GDM1 (cell line): ENCODE measurements around the gene KLHL6.
A peak's percentile ranks its signal among the peaks of the same experiment; 100 is the strongest.
"Not testable (repeated sequence)": the region's sequence is repeated elsewhere in the genome, so short reads cannot be mapped to it uniquely, and the experiment has no call there.

Source experiments
- DNase-seq: peaks from one replicate; lab custom pipeline; 2025; lab: John Stamatoyannopoulos, UW

Gene KLHL6

GRCh38 chr3:183486472-183486871 is 69.0 kb downstream of the KLHL6 start:
- DNase-seq, result no peak

- DNase-seq, result no peak
Observed at GRCh38 chr3:183485585-183485984, 69.9 kb downstream of the KLHL6 start.

- DNase-seq, result no peak
Observed at GRCh38 chr3:183485093-183485492, 70.4 kb downstream of the KLHL6 start.

- no peak for DNase-seq
Observed at GRCh38 chr3:183484431-183485075, 71.0 kb downstream of the KLHL6 start.

- no peak for DNase-seq
Observed at GRCh38 chr3:183481582-183481981, 73.9 kb downstream of the KLHL6 start.

- DNase-seq, result no peak
Observed at GRCh38 chr3:183478501-183478900, 77.0 kb downstream of the KLHL6 start.

GRCh38 chr3:183477801-183478456 is 77.6 kb downstream of the KLHL6 start:
- no peak for DNase-seq

- DNase-seq, result not testable (repeated sequence)
Observed at GRCh38 chr3:183475764-183476162, 79.7 kb downstream of the KLHL6 start.

- DNase-seq, result peak; percentile 4
Observed at GRCh38 chr3:183475016-183475763, 80.3 kb downstream of the KLHL6 start.

GRCh38 chr3:183473969-183474368 is 81.5 kb downstream of the KLHL6 start:
- DNase-seq, result no peak

GRCh38 chr3:183472155-183472554 is 83.4 kb downstream of the KLHL6 start:
- no peak for DNase-seq

- DNase-seq, result no peak
Observed at GRCh38 chr3:183468424-183468823, 87.1 kb downstream of the KLHL6 start.

- no peak for DNase-seq
Observed at GRCh38 chr3:183466575-183466974, 88.9 kb downstream of the KLHL6 start.

GRCh38 chr3:183465710-183466109 is 89.8 kb downstream of the KLHL6 start:
- DNase-seq, result not testable (repeated sequence)

GRCh38 chr3:183464480-183464879 is 91.0 kb downstream of the KLHL6 start:
- no peak for DNase-seq

- DNase-seq, result no peak
Observed at GRCh38 chr3:183460081-183461055, 95.1 kb downstream of the KLHL6 start.

GRCh38 chr3:183455089-183455488 is 100.4 kb downstream of the KLHL6 start:
- no peak for DNase-seq

- no peak for DNase-seq
Observed at GRCh38 chr3:183454064-183454463, 101.4 kb downstream of the KLHL6 start.

GRCh38 chr3:183449791-183450190 is 105.7 kb downstream of the KLHL6 start:
- DNase-seq, result no peak

GRCh38 chr3:183449391-183449790 is 106.1 kb downstream of the KLHL6 start:
- DNase-seq, result peak; percentile 4

- no peak for DNase-seq
Observed at GRCh38 chr3:183448369-183449128, 107.0 kb downstream of the KLHL6 start.
